Endothelial cell of umbilical vein (primary cell): ENCODE results near the gene AGPS. TPM values are rescaled to one million over a fixed set of nuclear protein-coding genes. Genes with fewer than 3 reads are reported as not detected.

ENCODE experiments used
- BruUV-seq: library from RNA; stranded (reverse); fragments of 400-500 nt; replicated peaks from 2 replicates; lab custom pipeline; 2021; lab: Mats Ljungman, UMichigan
- CTCF ChIA-PET: fragments of 300-600, 350-600 bp; sonication (Branson Sonifier 250); formaldehyde crosslinking; loops from one replicate; lab custom pipeline; 2021; ENCODE audit warnings: antibody characterized with exemption, inconsistent platforms; lab: Charles Lee
- POLR2A ChIA-PET: fragments of 300-600, 350-600 bp; sonication (Branson Sonifier 250); formaldehyde crosslinking; loops from one replicate; lab custom pipeline; 2021; ENCODE audit warnings: antibody characterized with exemption, inconsistent platforms; lab: Charles Lee
- DNase-seq: peaks from one replicate; pipeline ENCODE4 v3.0.0-alpha.2; 2011; ENCODE audit warnings: low read depth, low spot score
- FAIRE-seq: peaks from 2 replicates; lab custom pipeline; 2011; peaks lifted over from hg19 to GRCh38; lab: Jason Lieb, UNC
- H2AFZ ChIP-seq: 2 replicates; pipeline ENCODE4 v1.6.0; 2012; ENCODE audit warnings: low read depth, low read length, control low read depth, inconsistent platforms
- H3K27ac ChIP-seq: 2 replicates; pipeline ENCODE4 v1.5.1; 2011; ENCODE audit warnings: low read depth, mild to moderate bottlenecking, control low read depth, low read length, moderate library complexity; ENCODE audit not compliant: insufficient read depth
- H3K27me3 ChIP-seq, 2 experiments: 2 replicates each; pipeline versions ENCODE4 v1.6.0 to v1.6.1; 2011; ENCODE audit warnings: low read length in 2 of 2, mixed read lengths in 1 of 2; ENCODE audit not compliant: control insufficient read depth in 2 of 2, insufficient read depth in 2 of 2
- H3K36me3 ChIP-seq, 2 experiments: 2 replicates in 1 of 2; 3 replicates in 1 of 2; pipeline ENCODE4 v1.5.1; 2011; ENCODE audit warnings: low read length in 2 of 2, mild to moderate bottlenecking in 1 of 2, moderate library complexity in 1 of 2; ENCODE audit not compliant: control insufficient read depth in 2 of 2, insufficient read depth in 2 of 2; ENCODE audit errors: extremely low read depth in 1 of 2
- H3K4me1 ChIP-seq: 3 replicates; pipeline ENCODE4 v1.5.1; 2011; ENCODE audit warnings: mild to moderate bottlenecking, low read length; ENCODE audit not compliant: control insufficient read depth, insufficient read depth; ENCODE audit errors: extremely low read depth
- H3K4me2 ChIP-seq: 2 replicates; pipeline ENCODE4 v1.6.1; 2011; ENCODE audit warnings: low read length, control low read depth, mixed read lengths; ENCODE audit not compliant: insufficient read depth
- H3K4me3 ChIP-seq, 3 experiments: fragments of 200-600 bp in 1 of 3; sonication (generic), shearing (Covaris generic) in 1 of 3; replicated peaks in 1 of 3; 2 replicates each; pipeline ENCODE4 v1.5.1; 2011 to 2016; ENCODE audit warnings: control low read depth in 3 of 3, low read length in 3 of 3, mild to moderate bottlenecking in 2 of 3, inconsistent platforms in 1 of 3, low read depth in 1 of 3, moderate library complexity in 1 of 3; ENCODE audit not compliant: insufficient read depth in 1 of 3
- H3K79me2 ChIP-seq: 2 replicates; pipeline ENCODE4 v1.6.0; 2012; ENCODE audit warnings: low read length, inconsistent platforms; ENCODE audit not compliant: control insufficient read depth, insufficient read depth
- H3K9ac ChIP-seq: replicated peaks from 2 replicates; pipeline ENCODE3; 2011; ENCODE audit warnings: low read length, control low read depth; ENCODE audit not compliant: insufficient read depth; ENCODE audit errors: extremely low read depth
- H3K9me1 ChIP-seq: replicated peaks from 3 replicates; pipeline ENCODE4 v1.6.0; 2011; ENCODE audit warnings: mild to moderate bottlenecking, low read length; ENCODE audit not compliant: control insufficient read depth, insufficient read depth; ENCODE audit errors: extremely low read depth
- H3K9me3 ChIP-seq: replicated peaks from 2 replicates; pipeline ENCODE4 v1.5.1; 2012; ENCODE audit warnings: low read length, inconsistent platforms; ENCODE audit not compliant: control insufficient read depth, insufficient read depth
- H4K20me1 ChIP-seq: replicated peaks from 2 replicates; pipeline ENCODE3; 2011; ENCODE audit warnings: mild to moderate bottlenecking, low read length; ENCODE audit not compliant: control insufficient read depth, insufficient read depth; ENCODE audit errors: extremely low read depth
- EZH2 ChIP-seq: IDR thresholded peaks from 2 replicates; pipeline ENCODE4 v1.6.1; 2012; ENCODE audit warnings: borderline replicate concordance, low read depth, mild to moderate bottlenecking, moderate library complexity, low read length, inconsistent platforms; ENCODE audit not compliant: severe bottlenecking
- FOS ChIP-seq: IDR thresholded peaks from 2 replicates; pipeline ENCODE4 v1.6.1; 2011; ENCODE audit warnings: mild to moderate bottlenecking, low read length, moderate library complexity, borderline replicate concordance; ENCODE audit not compliant: insufficient read depth
- GATA2 ChIP-seq: IDR thresholded peaks from 2 replicates; pipeline ENCODE4 v1.7.0; 2011; ENCODE audit warnings: low read depth, mild to moderate bottlenecking, moderate library complexity, mixed read lengths, low read length; ENCODE audit not compliant: insufficient read length, insufficient read depth
- JUN ChIP-seq: IDR thresholded peaks from 2 replicates; pipeline ENCODE4 v1.6.1; 2011; ENCODE audit warnings: borderline replicate concordance, low read depth; ENCODE audit not compliant: insufficient read length, insufficient read depth
- MYC ChIP-seq: IDR thresholded peaks from one replicate; pipeline ENCODE4 v1.6.1; 2011; ENCODE audit warnings: mild to moderate bottlenecking, low read depth, low read length
- POLR2A ChIP-seq: IDR thresholded peaks from 2 replicates; pipeline ENCODE4 v1.6.1; 2012; ENCODE audit warnings: low read depth, mild to moderate bottlenecking, control low read depth, low read length
- POLR2AphosphoS5 ChIP-seq: IDR thresholded peaks from 2 replicates; pipeline ENCODE4 v1.6.1; 2012; ENCODE audit warnings: low read depth, mild to moderate bottlenecking, control low read depth, low read length, moderate library complexity; ENCODE audit not compliant: insufficient read depth
- dilution Hi-C: fragments of 300-500 bp; cut with MboI; formaldehyde crosslinking; loops from one replicate; pipeline ENCODE4 v1.15.0; 2019; ENCODE audit warnings: low sequenced_read_pairs; ENCODE audit not compliant: extremely low pct_ligation_motif_present
- intact Hi-C: fragments of 100-400 bp; cut with micrococcal nuclease; formaldehyde crosslinking; loops from one replicate; pipeline ENCODE4 v1.10.0; 2022
- polyA plus RNA-seq, 4 experiments: library from polyadenylated mRNA; depleted of rRNA in 3 of 4; stranded (reverse) in 3 of 4; unstranded in 1 of 4; fragments of >200 nt; gene quantifications; 2 replicates each; pipeline versions ENCODE4 v1.2.1 to v1.2.3, GENCODE V29; 2011 to 2012; ENCODE audit warnings: missing spikeins in 1 of 4
- total RNA-seq: library from RNA; stranded (reverse); gene quantifications from 2 replicates; pipeline ENCODE4 v1.2.3, GENCODE V29; 2021
- TF ChIP-seq, protein P1 (sequence below), 2 donors: IDR thresholded peaks; 1 replicate in 1 of 2; 2 replicates in 1 of 2; pipeline ENCODE4 v1.5.1; 2011; ENCODE audit warnings: low read length in 2 of 2, mild to moderate bottlenecking in 2 of 2, moderate library complexity in 2 of 2, control low read depth in 1 of 2, inconsistent platforms in 1 of 2, low read depth in 1 of 2; ENCODE audit not compliant: insufficient read depth in 1 of 2; ENCODE audit errors: extremely low read depth in 1 of 2
- TF ChIP-seq, protein P2 (sequence below): IDR thresholded peaks from 2 replicates; pipeline ENCODE4 v1.6.1; 2011; ENCODE audit not compliant: insufficient read depth, insufficient read length

AGPS gene
- total and polyA plus RNA-seq, 2 donors (not counting 3 experiments of a cell fraction or from before 2014, with no cell fraction given) = 10.1 to 96.5 TPM

DNA sequence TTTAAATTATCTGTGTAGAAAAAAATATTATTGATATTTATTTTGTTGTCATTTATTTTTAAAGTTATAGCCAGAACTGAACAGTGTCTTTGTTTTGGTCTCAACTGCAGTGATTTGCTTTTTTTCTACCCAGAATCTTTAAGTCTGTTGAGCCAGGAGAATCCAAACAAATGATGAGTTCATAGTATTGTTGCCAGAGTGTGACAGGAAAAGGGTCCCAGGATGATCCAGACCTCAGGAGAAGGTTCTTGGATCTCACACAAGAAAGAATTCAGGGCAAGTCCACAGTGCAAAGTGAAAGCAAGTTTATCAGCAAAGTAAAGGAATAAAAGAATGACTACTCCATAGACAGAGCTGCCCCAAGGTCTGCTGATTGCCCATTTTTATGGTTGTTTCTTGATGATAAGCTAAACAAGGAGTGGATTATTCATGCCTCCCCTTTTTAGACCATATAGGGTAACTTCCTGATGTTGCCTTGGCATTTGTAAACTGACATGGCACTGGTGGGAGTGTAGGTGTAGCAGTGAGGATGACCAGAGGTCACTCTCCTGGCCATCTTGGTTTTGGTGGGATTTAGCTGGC lies 127.1 kb downstream of the AGPS start:
- POLR2A ChIA-PET = no interaction called here
- Histone ChIP-seq H4K20me1 (no peaks in the 10 kb centered on the region), H3K27ac (no peak overlapping the region), H3K4me1 (peaks cover 10% of the 10 kb centered on the region), H3K9ac (no peak overlapping the region), H3K9me1 (no peaks in the 10 kb centered on the region), H3K4me2 (no peak overlapping the region), H3K36me3 (peaks cover under 1 to 3% of the 10 kb centered on the region in 2 experiments), H3K9me3 (no peaks in the 10 kb centered on the region), H3K79me2 (no peaks in the 10 kb centered on the region), H3K4me3 (no peak overlapping the region), H2AFZ (no peak overlapping the region), H3K27me3 (no peaks in the 10 kb centered on the region)
- dilution Hi-C loops = no loop called here
- TF ChIP-seq GATA2 (no peak), EZH2 (no peak), JUN (no peak), FOS (no peak), POLR2A (no peak), MYC (no peak), POLR2AphosphoS5 (no peak)
- TF ChIP-seq, protein P1, sequence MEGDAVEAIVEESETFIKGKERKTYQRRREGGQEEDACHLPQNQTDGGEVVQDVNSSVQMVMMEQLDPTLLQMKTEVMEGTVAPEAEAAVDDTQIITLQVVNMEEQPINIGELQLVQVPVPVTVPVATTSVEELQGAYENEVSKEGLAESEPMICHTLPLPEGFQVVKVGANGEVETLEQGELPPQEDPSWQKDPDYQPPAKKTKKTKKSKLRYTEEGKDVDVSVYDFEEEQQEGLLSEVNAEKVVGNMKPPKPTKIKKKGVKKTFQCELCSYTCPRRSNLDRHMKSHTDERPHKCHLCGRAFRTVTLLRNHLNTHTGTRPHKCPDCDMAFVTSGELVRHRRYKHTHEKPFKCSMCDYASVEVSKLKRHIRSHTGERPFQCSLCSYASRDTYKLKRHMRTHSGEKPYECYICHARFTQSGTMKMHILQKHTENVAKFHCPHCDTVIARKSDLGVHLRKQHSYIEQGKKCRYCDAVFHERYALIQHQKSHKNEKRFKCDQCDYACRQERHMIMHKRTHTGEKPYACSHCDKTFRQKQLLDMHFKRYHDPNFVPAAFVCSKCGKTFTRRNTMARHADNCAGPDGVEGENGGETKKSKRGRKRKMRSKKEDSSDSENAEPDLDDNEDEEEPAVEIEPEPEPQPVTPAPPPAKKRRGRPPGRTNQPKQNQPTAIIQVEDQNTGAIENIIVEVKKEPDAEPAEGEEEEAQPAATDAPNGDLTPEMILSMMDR (IDR thresholded peaks at IDR 0.05; ENCODE audit: extremely low read depth in 1 of 2, insufficient read depth in 1 of 2, low read depth in 1 of 2, low read length in 2 of 2) = no peak
- TF ChIP-seq, protein P2, sequence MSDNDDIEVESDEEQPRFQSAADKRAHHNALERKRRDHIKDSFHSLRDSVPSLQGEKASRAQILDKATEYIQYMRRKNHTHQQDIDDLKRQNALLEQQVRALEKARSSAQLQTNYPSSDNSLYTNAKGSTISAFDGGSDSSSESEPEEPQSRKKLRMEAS = no peak
- BruUV-seq = no TSS peak
- FAIRE-seq (no peak), DNase-seq (no peak)
- intact Hi-C loops = no loop called here
- CTCF ChIA-PET = interaction anchor here (1.0 kb wide), 1 partner anchor 85 kb away, joined by 3 read pairs; no protein-coding TSS in a partner anchor
